ENCODE results near the gene GLT1D1.

The GLT1D1 gene

GRCh38 chr12:128982933-128983332 lies 129.7 kb downstream of the GLT1D1 start:
- no peak for DNase-seq
- no peak overlapping the region for H3K4me3 ChIP-seq (ENCODE audit: control insufficient read depth in 1 of 7, extremely low read depth in 1 of 7, insufficient read depth in 4 of 7, low read depth in 2 of 7, low read length in 6 of 7)
- no peaks in the 10 kb centered on the region for H3K36me3 ChIP-seq (ENCODE audit: control insufficient read depth in 4 of 4, insufficient read depth in 4 of 4, low read length in 3 of 4)
- POLR2A ChIA-PET, result no interaction called here
- H3K27me3 ChIP-seq (replicated peaks in 2 of 5; ENCODE audit: control insufficient read depth in 4 of 5, insufficient read depth in 5 of 5, low read length in 4 of 5), result peaks cover 0 to 37% (median 20%) of the 10 kb centered on the region in 5 experiments
- CTCF ChIA-PET, result no interaction called here
- H3K27ac ChIP-seq (ENCODE audit: insufficient read depth in 1 of 2, low read depth in 1 of 2, low read length in 2 of 2, poor library complexity in 1 of 2, severe bottlenecking in 2 of 2), result no peak overlapping the region
- WGBS (ENCODE audit: insufficient coverage), result 57% methylated on average over 9 of the region's 9 CpGs
- H3K4me1 ChIP-seq (ENCODE audit: control extremely low read depth in 1 of 4, control insufficient read depth in 4 of 4, insufficient read depth in 4 of 4, low read length in 3 of 4), result no peaks in the 10 kb centered on the region
- H3K9me3 ChIP-seq (ENCODE audit: control extremely low read depth in 1 of 5, control insufficient read depth in 4 of 5, insufficient read depth in 2 of 5, low read depth in 1 of 5, low read length in 4 of 5), result no peaks in the 10 kb centered on the region

- 87% methylated on average over 14 of the region's 14 CpGs for WGBS (ENCODE audit: insufficient coverage)
- DNase-seq, result no peak
- Histone ChIP-seq H3K9me3 (ENCODE audit: control extremely low read depth in 1 of 5, control insufficient read depth in 4 of 5, insufficient read depth in 2 of 5, low read depth in 1 of 5, low read length in 4 of 5) (no peaks in the 10 kb centered on the region), H3K27ac (ENCODE audit: insufficient read depth in 1 of 2, low read depth in 1 of 2, low read length in 2 of 2, poor library complexity in 1 of 2, severe bottlenecking in 2 of 2) (no peak overlapping the region), H3K27me3 (replicated peaks in 2 of 5; ENCODE audit: control insufficient read depth in 4 of 5, insufficient read depth in 5 of 5, low read length in 4 of 5) (peaks cover 0 to 34% (median 20%) of the 10 kb centered on the region in 5 experiments), H3K36me3 (ENCODE audit: control insufficient read depth in 4 of 4, insufficient read depth in 4 of 4, low read length in 3 of 4) (no peaks in the 10 kb centered on the region), H3K4me1 (ENCODE audit: control extremely low read depth in 1 of 4, control insufficient read depth in 4 of 4, insufficient read depth in 4 of 4, low read length in 3 of 4) (no peaks in the 10 kb centered on the region), H3K4me3 (ENCODE audit: control insufficient read depth in 1 of 7, extremely low read depth in 1 of 7, insufficient read depth in 4 of 7, low read depth in 2 of 7, low read length in 6 of 7) (no peak overlapping the region)
- CTCF ChIA-PET, result no interaction called here
- POLR2A ChIA-PET, result no interaction called here
Measured at GRCh38 chr12:128983371-128983770, 130.1 kb downstream of the GLT1D1 start.

GRCh38 chr12:128986957-128987356 lies 133.7 kb downstream of the GLT1D1 start:
- Histone ChIP-seq H3K36me3 (ENCODE audit: control insufficient read depth in 4 of 4, insufficient read depth in 4 of 4, low read length in 3 of 4) (no peaks in the 10 kb centered on the region), H3K9me3 (ENCODE audit: control extremely low read depth in 1 of 5, control insufficient read depth in 4 of 5, insufficient read depth in 2 of 5, low read depth in 1 of 5, low read length in 4 of 5) (peaks cover 0 to 4% (median 0%) of the 10 kb centered on the region in 5 experiments), H3K4me3 (ENCODE audit: control insufficient read depth in 1 of 7, extremely low read depth in 1 of 7, insufficient read depth in 4 of 7, low read depth in 2 of 7, low read length in 6 of 7) (no peak overlapping the region), H3K27ac (ENCODE audit: insufficient read depth in 1 of 2, low read depth in 1 of 2, low read length in 2 of 2, poor library complexity in 1 of 2, severe bottlenecking in 2 of 2) (no peak overlapping the region), H3K27me3 (replicated peaks in 2 of 5; ENCODE audit: control insufficient read depth in 4 of 5, insufficient read depth in 5 of 5, low read length in 4 of 5) (peaks cover 0 to 9% (median 2%) of the 10 kb centered on the region in 5 experiments), H3K4me1 (ENCODE audit: control extremely low read depth in 1 of 4, control insufficient read depth in 4 of 4, insufficient read depth in 4 of 4, low read length in 3 of 4) (no peaks in the 10 kb centered on the region)
- WGBS (ENCODE audit: insufficient coverage), result 97% methylated on average over 3 of the region's 10 CpGs
- no peak for DNase-seq
- POLR2A ChIA-PET, result no interaction called here
- CTCF ChIA-PET, result interaction anchor here (1.5 kb wide), 1 partner anchor 11 kb away, joined by 4 read pairs; no protein-coding TSS in a partner anchor

- peaks cover 0 to 4% (median 0%) of the 10 kb centered on the region in 5 experiments for H3K9me3 ChIP-seq (ENCODE audit: control extremely low read depth in 1 of 5, control insufficient read depth in 4 of 5, insufficient read depth in 2 of 5, low read depth in 1 of 5, low read length in 4 of 5)
- 100% methylated on average over 1 of the region's 1 CpG for WGBS (ENCODE audit: insufficient coverage)
- no peaks in the 10 kb centered on the region for H3K36me3 ChIP-seq (ENCODE audit: control insufficient read depth in 4 of 4, insufficient read depth in 4 of 4, low read length in 3 of 4)
- H3K4me1 ChIP-seq (ENCODE audit: control extremely low read depth in 1 of 4, control insufficient read depth in 4 of 4, insufficient read depth in 4 of 4, low read length in 3 of 4), result no peaks in the 10 kb centered on the region
- DNase-seq, result no peak
- ChIA-PET POLR2A (no interaction called here), CTCF (interaction anchor here (0.5 to 0.6 kb wide), 2 partner anchors 54 to 1171 kb away, joined by 3 read pairs; no protein-coding TSS in a partner anchor)
- H3K27me3 ChIP-seq (replicated peaks in 2 of 5; ENCODE audit: control insufficient read depth in 4 of 5, insufficient read depth in 5 of 5, low read length in 4 of 5), result no peaks in the 10 kb centered on the region
- no peak overlapping the region for H3K27ac ChIP-seq (ENCODE audit: insufficient read depth in 1 of 2, low read depth in 1 of 2, low read length in 2 of 2, poor library complexity in 1 of 2, severe bottlenecking in 2 of 2)
- H3K4me3 ChIP-seq (ENCODE audit: control insufficient read depth in 1 of 7, extremely low read depth in 1 of 7, insufficient read depth in 4 of 7, low read depth in 2 of 7, low read length in 6 of 7), result no peak overlapping the region
Measured at GRCh38 chr12:128989287-128989686, 136.0 kb downstream of the GLT1D1 start.

GRCh38 chr12:128991716-128992115 lies 138.4 kb downstream of the GLT1D1 start:
- Histone ChIP-seq H3K4me1 (ENCODE audit: control extremely low read depth in 1 of 4, control insufficient read depth in 4 of 4, insufficient read depth in 4 of 4, low read length in 3 of 4) (no peaks in the 10 kb centered on the region), H3K27me3 (replicated peaks in 2 of 5; ENCODE audit: control insufficient read depth in 4 of 5, insufficient read depth in 5 of 5, low read length in 4 of 5) (peaks cover 0 to 2% (median 0%) of the 10 kb centered on the region in 5 experiments), H3K4me3 (ENCODE audit: control insufficient read depth in 1 of 7, extremely low read depth in 1 of 7, insufficient read depth in 4 of 7, low read depth in 2 of 7, low read length in 6 of 7) (no peak overlapping the region), H3K36me3 (ENCODE audit: control insufficient read depth in 4 of 4, insufficient read depth in 4 of 4, low read length in 3 of 4) (no peaks in the 10 kb centered on the region), H3K9me3 (ENCODE audit: control extremely low read depth in 1 of 5, control insufficient read depth in 4 of 5, insufficient read depth in 2 of 5, low read depth in 1 of 5, low read length in 4 of 5) (peaks cover 0 to 4% (median 0%) of the 10 kb centered on the region in 5 experiments), H3K27ac (ENCODE audit: insufficient read depth in 1 of 2, low read depth in 1 of 2, low read length in 2 of 2, poor library complexity in 1 of 2, severe bottlenecking in 2 of 2) (no peak overlapping the region)
- DNase-seq, result no peak
- ChIA-PET CTCF (no interaction called here), POLR2A (no interaction called here)
- 100% methylated on average over 1 of the region's 6 CpGs for WGBS (ENCODE audit: insufficient coverage)

- DNase-seq, result no peak
- WGBS (ENCODE audit: insufficient coverage), result 72% methylated on average over 6 of the region's 8 CpGs
- Histone ChIP-seq H3K36me3 (ENCODE audit: control insufficient read depth in 4 of 4, insufficient read depth in 4 of 4, low read length in 3 of 4) (no peaks in the 10 kb centered on the region), H3K27me3 (replicated peaks in 2 of 5; ENCODE audit: control insufficient read depth in 4 of 5, insufficient read depth in 5 of 5, low read length in 4 of 5) (peaks cover 0 to 2% (median 0%) of the 10 kb centered on the region in 5 experiments), H3K27ac (ENCODE audit: insufficient read depth in 1 of 2, low read depth in 1 of 2, low read length in 2 of 2, poor library complexity in 1 of 2, severe bottlenecking in 2 of 2) (no peak overlapping the region), H3K4me1 (ENCODE audit: control extremely low read depth in 1 of 4, control insufficient read depth in 4 of 4, insufficient read depth in 4 of 4, low read length in 3 of 4) (no peaks in the 10 kb centered on the region), H3K9me3 (ENCODE audit: control extremely low read depth in 1 of 5, control insufficient read depth in 4 of 5, insufficient read depth in 2 of 5, low read depth in 1 of 5, low read length in 4 of 5) (peaks cover 0 to 4% (median 0%) of the 10 kb centered on the region in 5 experiments), H3K4me3 (ENCODE audit: control insufficient read depth in 1 of 7, extremely low read depth in 1 of 7, insufficient read depth in 4 of 7, low read depth in 2 of 7, low read length in 6 of 7) (no peak overlapping the region)
- ChIA-PET CTCF (no interaction called here), POLR2A (no interaction called here)
Measured at GRCh38 chr12:128992116-128992515, 138.8 kb downstream of the GLT1D1 start.

GRCh38 chr12:128992550-128992949 lies 139.3 kb downstream of the GLT1D1 start:
- no peak for DNase-seq
- CTCF ChIA-PET, result interaction anchor here (1.1 kb wide), 1 partner anchor 22 kb away, joined by 3 read pairs; no protein-coding TSS in a partner anchor
- 76% methylated on average over 9 of the region's 9 CpGs for WGBS (ENCODE audit: insufficient coverage)
- H3K27me3 ChIP-seq (replicated peaks in 2 of 5; ENCODE audit: control insufficient read depth in 4 of 5, insufficient read depth in 5 of 5, low read length in 4 of 5), result peaks cover 0 to 2% (median 0%) of the 10 kb centered on the region in 5 experiments
- peaks cover 0 to 4% (median 0%) of the 10 kb centered on the region in 5 experiments for H3K9me3 ChIP-seq (ENCODE audit: control extremely low read depth in 1 of 5, control insufficient read depth in 4 of 5, insufficient read depth in 2 of 5, low read depth in 1 of 5, low read length in 4 of 5)
- H3K27ac ChIP-seq (ENCODE audit: insufficient read depth in 1 of 2, low read depth in 1 of 2, low read length in 2 of 2, poor library complexity in 1 of 2, severe bottlenecking in 2 of 2), result no peak overlapping the region
- H3K4me3 ChIP-seq (ENCODE audit: control insufficient read depth in 1 of 7, extremely low read depth in 1 of 7, insufficient read depth in 4 of 7, low read depth in 2 of 7, low read length in 6 of 7), result no peak overlapping the region
- POLR2A ChIA-PET, result no interaction called here
- H3K36me3 ChIP-seq (ENCODE audit: control insufficient read depth in 4 of 4, insufficient read depth in 4 of 4, low read length in 3 of 4), result no peaks in the 10 kb centered on the region
- H3K4me1 ChIP-seq (ENCODE audit: control extremely low read depth in 1 of 4, control insufficient read depth in 4 of 4, insufficient read depth in 4 of 4, low read length in 3 of 4), result no peaks in the 10 kb centered on the region

All from common myeloid progenitor, CD34-positive (primary cell).